Nucleus accumbens (tissue), 56 donors: Measurements from ENCODE around the gene MAP3K3.

Experiments
- DNase-seq, 56 donors: peaks; one replicate each; lab custom pipeline; 2025; lab: John Stamatoyannopoulos, UW

MAP3K3 gene

DNA sequence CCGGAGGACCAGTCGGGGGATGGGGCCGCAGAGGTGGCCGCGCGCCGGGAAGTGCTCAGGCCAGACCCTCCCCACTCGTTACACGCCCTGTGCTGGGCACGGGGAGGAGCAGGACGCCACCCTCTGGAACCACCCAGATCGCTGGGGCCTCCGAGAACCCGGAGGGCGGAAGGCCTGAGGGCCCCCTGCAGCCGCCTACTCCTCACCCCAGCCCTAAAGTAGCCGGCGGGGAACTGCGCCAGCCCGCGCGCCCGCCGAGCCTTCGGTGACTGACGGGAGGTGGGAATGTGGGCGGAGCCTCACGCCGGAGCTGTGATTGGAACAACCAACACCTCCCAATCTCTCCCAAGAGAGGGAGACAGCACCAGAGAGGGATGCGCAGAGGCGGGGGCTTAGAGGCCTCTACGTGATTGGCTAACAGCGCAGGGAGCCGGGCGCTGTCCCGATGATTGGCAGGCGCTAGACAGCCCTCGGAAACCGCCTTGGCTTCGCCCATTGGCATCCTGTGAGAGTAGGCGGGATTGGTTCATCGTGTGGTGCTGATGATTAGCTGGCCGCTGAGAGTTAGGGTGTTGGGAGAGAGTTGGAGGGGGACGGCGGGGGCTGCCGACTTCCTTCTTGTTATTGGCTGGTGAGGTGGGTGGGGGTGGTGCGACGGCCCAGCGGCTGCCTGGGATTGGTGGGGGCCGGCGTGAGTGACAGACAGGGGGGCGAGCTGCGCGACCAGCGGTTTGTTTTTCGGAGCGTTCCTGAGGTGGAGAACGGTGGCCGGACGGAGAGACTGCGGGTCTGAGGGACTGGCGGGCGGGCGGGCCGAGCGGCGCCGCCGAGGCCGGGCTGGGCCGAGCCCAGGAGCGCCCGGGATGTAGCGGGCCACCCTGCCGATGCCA is at the start of gene MAP3K3:
Gene MAP3K3 (plus strand): TSS at position 734 of the 890 bp plus-strand sequence. CDS start 343 bp downstream, outside the sequence.
- peak; percentile 92 to 100 (median 100) for DNase-seq

DNA sequence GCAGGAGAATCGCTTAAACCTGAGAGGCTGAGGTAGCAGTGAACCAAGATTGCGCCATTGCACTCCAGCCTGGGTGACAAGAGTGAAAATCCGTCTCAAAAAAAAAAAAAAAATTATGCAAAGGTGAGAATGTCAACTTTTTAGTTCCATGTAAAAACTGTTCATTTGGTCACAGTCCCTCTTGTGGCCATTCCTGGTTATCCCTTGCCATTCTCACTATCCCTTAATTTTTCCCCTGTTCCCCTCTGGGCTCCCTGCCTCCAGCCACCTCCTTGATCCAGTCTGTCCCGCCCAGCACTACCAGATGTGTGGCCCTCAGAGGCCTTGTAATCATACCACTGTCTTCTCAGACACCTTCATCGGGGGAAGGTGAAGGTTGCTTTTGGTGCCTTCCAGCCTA is 48.6 kb upstream of the MAP3K3 start:
- no peak for DNase-seq

DNA sequence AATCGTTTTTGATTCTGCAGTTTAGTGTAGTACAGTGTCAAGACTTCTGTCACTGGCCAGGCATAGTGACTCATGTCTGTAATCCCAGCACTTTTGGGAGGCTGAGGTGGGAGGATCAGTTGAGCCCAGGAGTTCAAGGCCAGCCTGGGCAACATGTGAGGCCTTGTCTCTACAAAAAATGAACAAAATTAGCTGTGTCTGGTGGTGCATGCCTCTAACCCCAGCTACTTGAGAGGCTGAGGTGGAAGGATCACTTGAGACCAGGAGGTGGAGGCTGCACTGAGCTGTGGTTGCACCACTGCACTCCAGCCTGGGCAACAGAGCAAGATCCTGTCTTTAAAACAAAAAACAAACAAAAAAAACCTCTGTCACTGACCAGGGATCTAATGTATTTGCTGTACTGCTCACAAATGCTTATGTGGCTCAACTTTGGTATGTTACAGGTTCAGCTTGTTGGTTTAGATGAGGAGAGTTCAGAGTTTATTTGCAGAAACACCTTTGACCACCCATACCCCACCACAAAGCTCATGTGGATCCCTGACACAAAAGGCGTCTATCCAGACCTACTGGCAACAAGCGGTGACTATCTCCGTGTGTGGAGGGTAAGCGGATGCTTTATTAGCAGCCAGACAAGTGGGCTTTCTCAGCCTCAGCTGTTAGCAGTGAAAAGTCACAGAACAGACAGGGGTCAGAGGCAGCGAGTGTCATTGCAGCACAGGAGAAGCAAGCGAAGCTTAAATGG is 44.0 kb upstream of the MAP3K3 start:
- no peak for DNase-seq

DNA sequence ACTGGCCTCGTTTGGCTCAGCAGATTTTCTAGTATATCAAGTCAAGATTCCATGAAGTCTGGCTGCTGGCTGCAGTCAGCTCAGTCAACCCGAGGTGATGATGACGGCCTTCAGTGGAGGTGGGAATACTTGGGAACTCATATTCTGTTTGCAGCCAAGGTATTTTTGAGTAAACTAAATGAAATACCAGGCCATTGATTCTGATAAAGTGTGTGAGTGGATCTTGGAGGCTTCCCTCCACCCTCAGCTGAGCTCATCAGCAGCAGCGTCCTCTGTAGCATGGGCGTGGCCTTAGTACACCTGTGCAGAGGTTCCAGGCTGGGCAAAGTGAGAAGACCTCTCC is 43.5 kb upstream of the MAP3K3 start:
- no peak for DNase-seq

DNA sequence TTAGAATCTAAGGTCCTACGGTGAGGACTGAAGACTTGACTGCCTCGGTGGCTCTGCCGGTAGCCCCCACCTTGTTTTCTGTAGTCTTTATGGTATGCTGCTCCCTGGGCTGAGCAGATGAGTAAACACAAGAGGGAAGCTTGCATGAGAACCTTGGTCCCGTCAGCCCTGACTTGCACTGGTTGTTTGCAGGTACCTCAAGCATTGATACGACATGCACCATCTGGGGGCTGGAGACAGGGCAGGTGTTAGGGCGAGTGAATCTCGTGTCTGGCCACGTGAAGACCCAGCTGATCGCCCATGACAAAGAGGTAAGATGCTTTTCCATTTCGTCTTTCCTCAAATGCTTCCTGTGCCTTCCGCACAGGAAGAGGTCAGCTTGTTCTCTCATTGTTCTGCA is 42.6 kb upstream of the MAP3K3 start:
- DNase-seq = no peak

DNA sequence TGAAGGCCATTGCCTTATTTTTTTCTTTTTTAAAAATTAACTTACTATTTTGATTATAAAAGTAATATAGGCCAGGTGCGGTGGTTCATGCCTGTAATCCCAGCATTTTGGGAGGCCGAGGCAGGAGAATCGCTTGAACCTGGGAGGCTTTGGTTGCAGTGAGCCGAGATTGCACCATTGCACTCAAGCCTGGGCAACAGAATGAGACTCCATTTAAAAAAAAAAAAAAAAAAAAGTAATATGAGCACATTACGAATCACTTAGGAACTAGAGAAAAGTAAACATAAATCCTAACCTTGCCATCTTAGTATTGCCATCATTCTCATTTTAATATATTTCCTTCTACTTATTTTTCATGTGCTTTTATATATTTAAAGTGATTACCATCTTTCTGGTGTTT is 34.4 kb upstream of the MAP3K3 start:
- DNase-seq = no peak

DNA sequence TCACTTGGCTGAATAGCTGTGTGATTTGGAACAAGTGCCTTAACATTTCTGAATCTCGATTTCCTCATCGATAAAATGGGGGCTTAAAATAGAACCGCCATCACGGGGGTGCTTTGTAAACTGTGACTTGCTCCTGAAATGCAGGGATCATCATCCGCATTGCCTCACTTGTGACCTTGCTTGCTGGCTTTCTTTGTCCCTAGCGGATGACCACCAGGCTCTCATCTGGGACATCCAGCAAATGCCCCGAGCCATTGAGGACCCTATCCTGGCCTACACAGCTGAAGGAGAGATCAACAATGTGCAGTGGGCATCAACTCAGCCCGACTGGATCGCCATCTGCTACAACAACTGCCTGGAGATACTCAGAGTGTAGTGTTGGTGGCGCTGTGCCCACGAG is 33.4 kb upstream of the MAP3K3 start:
- DNase-seq = no peak

DNA sequence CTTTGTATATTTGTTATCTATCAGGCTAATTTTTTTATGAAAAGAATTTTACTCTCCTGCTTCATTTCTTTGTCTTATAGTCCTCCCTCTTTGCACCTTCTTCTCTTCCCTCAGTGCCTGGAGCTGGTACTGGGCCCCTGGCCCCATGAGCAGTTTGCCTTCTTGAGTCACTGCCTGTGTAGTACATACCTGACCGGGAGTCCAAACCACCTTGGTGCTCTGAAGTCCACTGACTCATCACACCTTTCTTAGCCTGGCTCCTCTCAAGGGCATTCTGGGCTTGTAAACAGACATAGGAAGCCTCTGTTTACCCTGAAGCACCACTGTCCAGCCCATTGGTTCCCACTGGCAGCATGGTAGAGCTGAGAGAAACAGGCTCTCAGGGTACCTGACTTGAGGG is 32.6 kb upstream of the MAP3K3 start:
- no peak for DNase-seq

DNA sequence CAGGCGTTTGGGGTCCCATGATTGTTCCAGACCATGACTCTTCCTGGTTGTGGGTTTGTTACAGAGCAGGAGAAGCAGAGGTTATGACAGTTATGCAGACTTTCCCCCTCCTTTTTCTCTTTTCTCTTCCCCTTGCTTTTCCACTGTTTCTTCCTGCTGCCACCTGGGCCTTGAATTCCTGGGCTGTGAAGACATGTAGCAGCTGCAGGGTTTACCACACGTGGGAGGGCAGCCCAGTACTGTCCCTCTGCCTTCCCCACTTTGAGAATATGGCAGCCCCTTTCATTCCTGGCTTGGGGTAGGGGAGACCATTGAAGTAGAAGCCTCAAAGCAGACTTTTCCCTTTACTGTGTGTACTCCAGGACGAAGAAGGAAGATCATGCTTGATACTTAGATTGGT is 29.4 kb upstream of the MAP3K3 start:
- no peak for DNase-seq

DNA sequence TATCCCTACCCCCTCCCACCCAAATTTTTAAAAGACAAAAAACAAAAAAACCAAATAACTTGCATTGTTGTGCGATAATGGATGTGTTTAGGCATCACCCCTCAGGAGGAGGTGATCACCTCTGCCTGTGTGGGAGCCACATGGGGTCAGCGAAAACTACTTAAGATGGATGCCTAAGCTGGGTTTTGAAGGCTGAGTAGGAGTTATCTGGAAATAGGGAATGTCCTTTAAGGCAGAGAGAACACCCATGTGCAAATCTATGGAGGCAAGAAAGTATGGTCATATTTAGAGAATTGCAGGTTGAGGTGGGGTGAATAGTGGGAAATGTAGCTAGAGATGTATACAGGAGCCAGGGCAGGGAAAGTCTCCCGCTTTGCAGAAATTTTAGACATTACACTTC is 27.1 kb upstream of the MAP3K3 start:
- DNase-seq = no peak

DNA sequence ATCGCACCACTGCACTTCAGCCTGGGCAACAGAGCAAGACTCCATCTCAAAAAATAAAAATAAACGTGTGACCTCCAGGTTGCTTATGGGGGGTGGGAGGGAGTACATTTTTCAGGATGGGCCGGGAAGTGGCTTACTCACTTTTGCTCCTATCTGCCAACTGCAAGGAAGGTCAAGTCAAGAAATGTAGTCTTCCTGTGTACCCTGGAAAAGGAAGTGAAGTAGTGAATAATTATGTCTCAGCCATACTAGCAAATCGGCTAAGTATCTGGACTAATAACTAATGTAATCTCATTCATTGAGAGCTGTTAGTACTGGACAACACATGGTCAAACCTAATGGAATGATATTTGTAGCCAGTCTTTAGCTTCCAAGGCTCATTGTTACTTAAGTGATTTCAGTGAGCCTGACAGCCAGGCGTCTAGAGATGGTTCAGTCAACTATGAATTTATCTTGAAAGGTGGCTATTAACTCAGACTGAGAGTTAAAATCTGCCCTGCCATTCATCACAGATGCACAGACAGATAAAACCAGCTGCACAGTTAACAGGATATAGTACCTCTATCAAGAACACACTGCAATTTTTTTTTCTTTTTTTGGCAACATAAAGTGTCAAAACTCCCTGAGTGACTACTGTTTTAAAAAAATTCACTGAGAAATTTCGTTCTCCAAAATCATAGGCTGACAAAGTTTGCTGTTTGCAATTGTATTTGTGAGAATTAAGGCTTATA is 25.2 kb upstream of the MAP3K3 start:
- no peak for DNase-seq

DNA sequence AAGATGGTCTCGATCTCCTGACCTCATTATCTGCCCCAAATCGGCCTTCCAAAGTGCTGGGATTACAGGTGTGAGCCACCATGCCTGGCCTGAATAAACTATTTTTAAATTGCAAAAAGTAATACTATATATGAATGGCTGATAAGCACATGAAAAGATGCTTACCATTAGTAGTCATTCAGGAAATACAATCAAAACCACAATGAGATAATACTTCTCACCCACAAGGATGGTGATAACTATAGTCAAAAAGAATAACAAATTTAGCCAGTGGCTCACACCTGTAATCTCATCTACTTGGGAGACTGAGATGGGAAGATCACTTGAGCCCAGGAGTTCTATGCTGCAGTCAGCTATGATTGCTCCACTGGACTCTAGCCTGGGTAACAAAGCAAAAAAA is 23.9 kb upstream of the MAP3K3 start:
- no peak for DNase-seq

DNA sequence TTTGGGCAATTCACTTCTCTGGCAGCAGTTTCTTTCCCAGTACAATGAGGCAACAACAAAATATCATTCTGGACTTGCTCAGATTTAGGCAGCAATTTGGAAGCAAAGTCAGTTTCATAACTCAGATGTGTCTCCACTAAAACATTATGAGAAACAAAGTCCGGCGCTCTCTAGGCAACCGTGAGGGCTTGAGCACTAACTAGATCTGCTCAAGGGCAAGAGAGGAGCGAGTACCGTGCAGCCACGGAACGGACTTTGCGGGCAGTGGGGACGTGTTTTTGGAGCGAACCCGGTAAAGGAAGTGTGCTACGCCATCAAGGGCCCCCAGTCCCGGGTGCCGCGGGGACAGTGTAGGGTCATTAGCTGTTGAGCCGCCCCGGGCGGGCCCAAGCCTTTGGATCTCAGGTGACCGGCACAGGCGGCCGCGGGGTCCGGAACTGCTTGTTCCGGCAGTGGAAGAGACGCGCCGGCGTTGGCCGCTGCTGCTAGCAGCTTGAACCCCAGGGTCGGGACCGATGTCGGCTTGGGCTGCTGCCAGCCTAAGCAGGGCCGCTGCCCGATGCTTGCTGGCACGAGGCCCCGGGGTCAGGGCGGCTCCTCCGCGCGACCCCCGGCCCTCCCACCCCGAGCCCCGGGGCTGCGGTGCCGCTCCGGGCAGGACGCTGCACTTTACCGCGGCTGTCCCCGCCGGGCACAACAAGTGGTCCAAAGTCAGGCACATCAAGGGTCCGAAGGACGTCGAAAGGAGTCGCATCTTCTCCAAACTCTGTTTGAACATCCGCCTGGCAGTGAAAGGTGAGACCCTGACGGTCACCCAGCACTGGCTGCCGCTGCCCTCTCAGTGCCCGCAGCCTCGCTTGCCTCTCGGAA is 21.4 kb upstream of the MAP3K3 start, which contains the start of gene TACO1:
Gene TACO1 (plus strand): TSS at position 327 of the 870 bp plus-strand sequence. CDS start 189 bp downstream, at position 516.
- DNase-seq = peak in 54 of 56 donors; percentile 30 to 87 (median 70)

DNA sequence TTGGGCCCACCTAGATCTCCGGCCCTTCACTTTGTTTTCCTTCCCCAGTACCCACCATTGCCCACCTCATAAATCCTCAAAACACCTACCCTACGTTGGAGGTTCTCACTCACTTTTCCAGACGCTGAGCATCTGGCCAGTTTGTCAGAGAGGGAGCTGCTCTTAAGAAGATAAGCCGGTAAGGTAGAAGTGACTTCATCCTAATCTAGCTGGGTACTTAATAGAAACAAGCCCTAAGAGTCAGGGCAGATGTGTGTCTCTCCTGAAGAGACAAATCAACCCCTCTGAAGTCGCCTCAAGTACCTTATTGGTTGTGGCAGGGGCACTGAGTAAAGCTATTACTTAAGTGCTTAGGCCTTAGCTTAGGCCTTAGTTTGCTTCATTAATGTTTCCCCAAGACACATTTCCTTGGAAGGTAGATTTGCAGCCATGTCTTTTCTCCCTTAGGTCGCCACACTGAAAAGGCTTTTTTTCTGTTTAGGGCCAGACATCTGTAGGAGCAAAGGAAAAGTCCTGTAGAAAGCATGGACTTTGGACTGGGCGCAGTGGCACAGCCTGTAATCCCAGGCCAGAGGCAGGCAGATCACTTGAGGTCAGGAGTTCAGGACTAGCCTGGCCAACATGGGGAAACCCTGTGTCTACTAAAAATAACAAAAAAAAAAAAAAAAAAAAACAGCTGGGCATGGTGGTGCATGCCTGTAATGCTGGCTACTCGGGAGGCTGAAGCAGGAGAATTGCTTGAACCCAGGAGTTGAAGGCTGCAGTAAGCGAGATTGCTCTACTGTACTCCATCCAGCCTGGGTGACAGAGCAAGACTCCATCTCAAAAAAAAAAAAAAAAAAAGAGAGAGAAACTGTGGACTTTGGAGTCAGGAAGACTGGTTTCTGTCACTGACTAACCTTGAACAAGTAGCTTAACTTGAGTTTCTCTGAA is 20.5 kb upstream of the MAP3K3 start:
- DNase-seq = peak in 1 of 56 donors; percentile 4

DNA sequence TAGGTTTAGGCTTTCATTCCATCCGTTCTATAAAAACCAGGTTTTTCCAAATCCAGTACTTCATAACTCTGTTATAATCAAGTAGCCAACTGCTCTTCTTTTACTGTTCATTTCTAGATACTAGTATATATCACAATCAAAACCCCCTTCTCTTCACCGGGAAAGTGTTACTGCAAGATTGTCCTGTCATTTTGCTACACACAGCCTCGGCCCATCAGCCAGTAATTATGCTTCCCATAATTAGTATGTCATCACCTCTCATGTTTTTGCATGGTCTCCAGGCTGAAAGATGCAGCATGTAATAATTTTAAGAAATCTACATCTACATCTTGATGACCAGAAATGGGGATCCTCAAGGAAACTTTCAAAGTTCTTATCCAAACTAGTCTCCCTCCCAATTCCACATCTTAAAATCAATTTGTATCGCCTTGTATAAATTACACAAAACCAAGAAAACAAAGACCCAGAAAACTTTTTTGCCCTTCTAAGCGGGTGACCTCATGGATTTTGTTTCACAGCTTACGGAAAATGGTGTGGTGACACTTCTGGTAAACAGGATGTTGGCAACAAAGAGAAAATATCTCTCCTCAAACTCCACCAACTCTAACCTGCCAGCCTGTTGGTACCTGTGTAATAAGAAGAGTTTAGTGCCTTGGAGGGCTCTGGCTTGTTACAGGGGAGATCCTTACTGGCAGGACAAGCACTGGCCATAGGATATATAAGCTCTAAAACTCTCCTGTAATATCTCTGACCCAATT is 12.2 kb upstream of the MAP3K3 start:
- no peak for DNase-seq

DNA sequence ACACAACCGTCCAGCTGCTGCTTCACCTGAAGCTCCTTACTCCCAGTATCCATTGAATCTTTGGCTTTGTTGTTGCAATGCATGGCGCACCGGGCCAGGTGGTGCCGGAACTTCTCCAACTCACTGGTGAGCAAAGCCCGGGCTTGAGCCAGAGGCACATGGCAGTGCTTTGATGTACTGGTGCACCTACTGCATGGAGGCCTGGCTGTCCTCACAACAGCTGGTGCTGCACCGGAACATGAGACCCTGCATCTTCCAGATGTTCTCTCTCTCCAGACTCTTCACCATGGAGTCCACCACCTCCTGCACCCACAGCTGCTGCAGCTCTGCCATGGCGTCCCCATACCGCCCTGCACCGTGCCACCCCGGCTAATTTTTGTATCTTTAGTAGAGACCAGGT is 11.4 kb upstream of the MAP3K3 start:
- DNase-seq = no peak

DNA sequence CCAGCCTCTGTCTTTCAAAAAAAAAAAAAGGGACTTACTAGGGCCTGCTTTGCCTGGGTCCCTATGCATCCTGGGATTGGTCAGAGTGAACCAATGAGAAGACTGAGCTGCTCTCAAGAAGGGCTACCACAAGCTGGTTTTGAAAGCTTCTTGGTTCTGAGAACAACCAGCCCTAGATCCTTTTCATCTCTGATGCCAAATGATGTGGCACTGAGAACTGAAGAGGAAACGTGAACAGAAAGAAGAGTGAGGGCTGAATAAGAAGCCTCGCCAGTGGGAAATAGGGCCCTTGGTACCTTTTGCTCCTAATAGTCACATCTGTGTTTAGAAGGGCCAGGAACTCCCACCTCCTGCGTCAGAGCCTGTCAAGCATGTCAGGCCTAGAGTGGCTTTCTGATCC is 10.9 kb upstream of the MAP3K3 start:
- DNase-seq = peak in 1 of 56 donors; percentile 3

DNA sequence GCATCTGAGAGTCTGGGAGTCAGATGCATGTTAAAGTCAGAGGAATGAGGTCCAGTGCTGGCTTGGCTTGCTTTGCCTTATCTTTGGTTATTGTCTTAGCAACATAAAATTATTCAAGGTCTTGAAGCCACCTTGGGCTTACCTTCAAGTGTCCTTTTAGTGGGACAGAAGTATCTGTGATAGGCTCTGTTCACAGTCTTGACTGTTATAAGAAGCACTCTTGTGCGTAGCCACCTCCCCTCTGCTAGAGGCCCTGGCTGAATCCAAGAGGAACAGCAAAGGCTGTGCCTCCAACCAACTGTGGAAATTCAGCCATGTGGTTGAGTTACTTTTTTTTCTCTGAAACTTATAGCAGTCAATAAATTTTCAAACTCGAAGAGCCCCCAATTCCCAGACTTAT is 8.6 kb upstream of the MAP3K3 start:
- no peak for DNase-seq
